Neural crest cell (in vitro differentiated cells): ENCODE data around the gene GORASP1. TPM values are rescaled to one million over a fixed set of nuclear protein-coding genes. Genes with fewer than 3 reads are reported as not detected.

Experiments
- DNase-seq: peaks from one replicate; pipeline ENCODE4 v3.0.0; 2021; ENCODE audit warnings: low read depth, mixed read lengths, low spot score
- H3K27ac Mint-ChIP-seq: one replicate; pipeline ENCODE4 v1.8.0; 2021; ENCODE audit warnings: mild to moderate bottlenecking, mixed read lengths; ENCODE audit not compliant: unreplicated experiment
- H3K27me3 Mint-ChIP-seq: 2 replicates; pipeline ENCODE4 v1.8.0; 2021; ENCODE audit warnings: low read depth, mild to moderate bottlenecking, mixed read lengths
- H3K36me3 Mint-ChIP-seq: 2 replicates; pipeline ENCODE4 v1.8.0; 2021; ENCODE audit warnings: low read depth, mild to moderate bottlenecking, mixed read lengths
- H3K4me1 Mint-ChIP-seq: 2 replicates; pipeline ENCODE4 v1.8.0; 2021; ENCODE audit warnings: mixed read lengths
- H3K4me3 Mint-ChIP-seq: one replicate; pipeline ENCODE4 v1.8.0; 2021; ENCODE audit warnings: mild to moderate bottlenecking, mixed read lengths
- H3K9me3 Mint-ChIP-seq: 2 replicates; pipeline ENCODE4 v1.8.0; 2021; ENCODE audit warnings: mixed read lengths
- CTCF ChIP-seq: fragments of 200-600 bp; sonication (generic); conservative IDR thresholded peaks from 2 replicates; pipeline ENCODE4 v1.5.0; 2021; ENCODE audit warnings: antibody characterized with exemption, mild to moderate bottlenecking
- total RNA-seq: library from RNA; stranded (reverse); gene quantifications from 2 replicates; pipeline ENCODE4 v1.2.1, GENCODE V29; 2021

Gene GORASP1
- total RNA-seq, 1 donor from 2014 or later, result 54.0 TPM

DNA sequence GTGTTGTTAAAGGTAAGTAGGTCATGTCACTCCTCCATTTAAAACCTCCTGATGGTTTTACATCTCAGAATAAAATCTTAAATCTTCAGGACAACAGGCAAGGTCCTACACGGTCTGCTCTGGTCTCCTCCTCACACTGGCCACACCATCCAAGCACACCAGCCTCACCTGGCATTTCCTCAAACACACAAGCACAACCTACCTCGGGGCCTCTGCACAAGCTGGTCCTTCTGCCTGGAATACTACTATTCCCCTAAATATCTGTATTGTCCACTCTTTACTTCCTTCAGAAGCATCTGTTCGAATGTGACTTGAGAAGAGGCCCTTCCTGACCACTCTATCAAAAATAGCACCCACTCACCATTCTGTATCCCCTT is 1.8 kb downstream of the GORASP1 start:
- Mint-ChIP-seq H3K27ac (no peak overlapping the region), H3K27me3 (no peaks in the 10 kb centered on the region), H3K4me1 (peaks cover 41% of the 10 kb centered on the region), H3K9me3 (no peaks in the 10 kb centered on the region), H3K4me3 (peak overlapping the region; percentile 89), H3K36me3 (no peaks in the 10 kb centered on the region)
- DNase-seq, result no peak
- no peak for TF ChIP-seq CTCF

- Mint-ChIP-seq H3K27ac (no peak overlapping the region), H3K4me3 (peak overlapping the region; percentile 89), H3K4me1 (peaks cover 41% of the 10 kb centered on the region), H3K9me3 (no peaks in the 10 kb centered on the region), H3K27me3 (no peaks in the 10 kb centered on the region), H3K36me3 (no peaks in the 10 kb centered on the region)
- DNase-seq, result no peak
- no peak for TF ChIP-seq CTCF
Observed at GRCh38 chr3:39104961-39105686, 2.3 kb downstream of the GORASP1 start.

- peak overlapping the region; percentile 27 for H3K27ac Mint-ChIP-seq
- peaks cover 41% of the 10 kb centered on the region for H3K4me1 Mint-ChIP-seq
- DNase-seq, result no peak
- H3K4me3 Mint-ChIP-seq, result peak overlapping the region; percentile 89
- H3K27me3 Mint-ChIP-seq, result no peaks in the 10 kb centered on the region
- TF ChIP-seq CTCF, result no peak
- H3K9me3 Mint-ChIP-seq, result no peaks in the 10 kb centered on the region
- H3K36me3 Mint-ChIP-seq, result no peaks in the 10 kb centered on the region
Observed at GRCh38 chr3:39103791-39104552, 3.5 kb downstream of the GORASP1 start.

DNA sequence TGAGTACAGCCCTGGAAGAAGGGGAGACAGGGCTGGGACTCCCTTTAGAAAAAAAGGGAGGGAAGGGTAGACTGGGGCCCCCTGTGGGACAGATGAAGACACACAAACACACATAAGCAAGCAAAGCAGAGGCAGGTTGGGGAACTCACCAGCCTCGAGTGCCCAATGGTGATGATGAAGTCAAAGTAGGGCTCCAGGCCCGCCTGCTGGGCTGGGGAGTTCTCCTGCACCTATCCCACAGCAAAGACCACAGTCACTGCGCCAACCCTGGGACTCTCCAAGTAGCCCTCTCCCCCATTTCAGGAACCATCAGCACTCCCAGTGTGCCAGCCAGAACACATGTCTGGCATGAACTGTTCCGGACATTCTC is 4.1 kb downstream of the GORASP1 start:
- H3K27ac Mint-ChIP-seq, result no peak overlapping the region
- no peak overlapping the region for H3K4me3 Mint-ChIP-seq
- no peaks in the 10 kb centered on the region for H3K27me3 Mint-ChIP-seq
- TF ChIP-seq CTCF, result peak; percentile 18
- peaks cover 35% of the 10 kb centered on the region for H3K4me1 Mint-ChIP-seq
- no peaks in the 10 kb centered on the region for H3K9me3 Mint-ChIP-seq
- no peak for DNase-seq
- H3K36me3 Mint-ChIP-seq, result no peaks in the 10 kb centered on the region

DNA sequence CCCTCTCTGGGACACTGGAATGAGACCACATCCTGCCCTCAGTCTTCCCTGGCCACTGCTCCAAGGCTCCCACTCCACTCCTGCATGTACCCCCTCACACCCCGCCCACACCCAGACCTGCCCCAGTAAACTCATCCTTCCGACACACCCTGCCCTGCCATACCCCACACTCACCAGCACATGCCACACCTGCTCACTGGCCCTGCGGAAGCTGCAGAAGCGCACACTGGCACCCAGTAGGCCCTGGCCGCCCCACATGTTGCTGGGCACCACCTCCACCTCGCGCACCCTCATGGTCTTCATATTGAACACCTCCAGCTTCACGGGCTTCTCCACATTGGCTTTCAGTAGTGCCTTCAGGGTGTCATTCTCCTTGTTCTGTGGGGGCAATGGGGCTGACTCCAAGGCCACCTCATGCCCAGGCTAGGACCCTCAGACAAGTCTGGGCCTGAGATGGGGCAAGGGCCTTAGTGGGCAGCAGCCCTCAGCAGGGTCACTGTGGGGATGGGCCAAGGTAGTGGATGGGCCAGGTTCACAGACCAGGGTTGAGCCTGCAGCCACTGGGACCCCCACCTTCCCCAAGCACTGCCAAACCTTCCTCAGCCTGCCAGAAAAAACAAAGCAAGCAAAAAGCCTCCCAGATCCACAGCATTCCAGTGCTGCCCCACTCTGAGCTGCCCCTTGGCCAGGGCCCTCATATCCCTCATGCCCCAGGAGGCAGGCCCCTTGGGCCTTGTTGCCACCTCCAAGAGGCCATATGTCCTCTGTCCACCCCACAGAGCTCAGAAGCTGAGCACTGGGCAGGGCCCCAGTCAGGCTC is 4.7 kb downstream of the GORASP1 start:
- Mint-ChIP-seq H3K36me3 (no peaks in the 10 kb centered on the region), H3K27ac (no peak overlapping the region), H3K4me1 (peaks cover 29% of the 10 kb centered on the region), H3K9me3 (no peaks in the 10 kb centered on the region), H3K27me3 (no peaks in the 10 kb centered on the region), H3K4me3 (peak overlapping the region; percentile 56)
- TF ChIP-seq CTCF, result no peak
- DNase-seq, result no peak
